HG02759 (cell line): ENCODE results near the gene PRSS36.
"Not testable (repeated sequence)": the region's sequence is repeated elsewhere in the genome, so short reads cannot be mapped to it uniquely, and the experiment has no call there.

ENCODE experiments used
- ATAC-seq: cut with Tn5 transposase; IDR thresholded peaks from one replicate; pipeline ENCODE4 v1.9.1; 2021; ENCODE audit warnings: mild to moderate bottlenecking, moderate library complexity; ENCODE audit not compliant: unreplicated experiment

PRSS36 gene

DNA sequence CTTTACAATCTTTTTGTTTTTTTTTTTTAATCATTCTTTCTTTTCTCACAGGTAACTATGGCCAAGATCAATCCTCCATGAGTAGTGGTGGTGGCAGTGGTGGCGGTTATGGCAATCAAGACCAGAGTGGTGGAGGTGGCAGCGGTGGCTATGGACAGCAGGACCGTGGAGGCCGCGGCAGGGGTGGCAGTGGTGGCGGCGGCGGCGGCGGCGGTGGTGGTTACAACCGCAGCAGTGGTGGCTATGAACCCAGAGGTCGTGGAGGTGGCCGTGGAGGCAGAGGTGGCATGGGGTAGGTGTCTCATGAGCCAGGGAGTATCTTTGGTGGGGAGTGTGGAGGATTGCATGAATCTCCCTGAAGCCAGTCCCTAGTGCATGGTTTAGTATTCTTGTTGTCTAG, 35.0 kb upstream of the PRSS36 start:
- no peak for ATAC-seq

DNA sequence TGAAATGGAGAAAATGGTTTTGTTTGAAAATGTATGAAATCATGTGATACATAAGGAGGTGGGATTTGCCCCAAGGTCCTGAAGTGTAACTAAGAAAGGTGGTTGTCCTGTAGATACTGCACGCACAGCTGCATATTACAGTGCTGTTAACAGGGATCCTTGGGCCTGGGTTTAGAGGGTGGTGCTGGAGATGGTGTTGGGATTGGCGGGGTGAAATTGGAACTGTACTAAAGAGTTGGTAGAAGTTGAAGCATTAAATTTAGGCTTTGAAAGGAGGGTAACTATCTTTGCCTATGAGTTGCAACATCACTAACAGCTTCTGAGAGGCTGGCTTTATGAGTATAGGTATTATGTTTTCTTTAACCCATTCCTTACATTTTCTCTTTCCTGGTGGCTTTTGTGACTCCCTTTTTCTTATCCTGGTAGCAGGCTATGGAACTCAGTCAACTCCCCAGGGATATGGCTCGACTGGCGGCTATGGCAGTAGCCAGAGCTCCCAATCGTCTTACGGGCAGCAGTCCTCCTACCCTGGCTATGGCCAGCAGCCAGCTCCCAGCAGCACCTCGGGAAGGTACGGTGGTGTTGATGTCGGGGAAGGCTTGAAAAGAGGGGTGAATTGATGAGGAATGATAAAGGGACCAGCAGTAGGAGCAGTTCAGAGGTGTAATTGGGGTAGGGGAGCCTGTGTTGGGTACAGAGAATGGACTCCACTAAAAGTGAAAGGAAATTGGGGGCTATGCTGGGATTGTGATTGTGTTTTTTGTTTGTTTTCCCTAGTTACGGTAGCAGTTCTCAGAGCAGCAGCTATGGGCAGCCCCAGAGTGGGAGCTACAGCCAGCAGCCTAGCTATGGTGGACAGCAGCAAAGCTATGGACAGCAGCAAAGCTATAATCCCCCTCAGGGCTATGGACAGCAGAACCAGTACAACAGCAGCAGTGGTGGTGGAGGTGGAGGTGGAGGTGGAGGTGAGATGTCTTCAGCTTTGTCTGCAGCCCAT, 33.9 kb upstream of the PRSS36 start:
- no peak for ATAC-seq

DNA sequence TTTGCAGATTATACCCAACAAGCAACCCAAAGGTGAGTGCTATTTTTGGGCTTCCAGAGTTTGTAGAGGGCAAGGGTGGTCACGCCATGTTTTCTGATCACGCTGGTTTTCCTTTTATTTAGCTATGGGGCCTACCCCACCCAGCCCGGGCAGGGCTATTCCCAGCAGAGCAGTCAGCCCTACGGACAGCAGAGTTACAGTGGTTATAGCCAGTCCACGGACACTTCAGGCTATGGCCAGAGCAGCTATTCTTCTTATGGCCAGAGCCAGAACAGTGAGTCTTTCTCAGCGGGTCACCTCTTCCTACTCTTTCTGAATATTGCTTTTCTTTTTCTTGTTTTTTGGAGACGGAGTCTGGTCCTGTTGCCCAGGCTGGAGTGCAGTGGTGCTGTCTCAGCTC, 32.5 kb upstream of the PRSS36 start:
- no peak for ATAC-seq

DNA sequence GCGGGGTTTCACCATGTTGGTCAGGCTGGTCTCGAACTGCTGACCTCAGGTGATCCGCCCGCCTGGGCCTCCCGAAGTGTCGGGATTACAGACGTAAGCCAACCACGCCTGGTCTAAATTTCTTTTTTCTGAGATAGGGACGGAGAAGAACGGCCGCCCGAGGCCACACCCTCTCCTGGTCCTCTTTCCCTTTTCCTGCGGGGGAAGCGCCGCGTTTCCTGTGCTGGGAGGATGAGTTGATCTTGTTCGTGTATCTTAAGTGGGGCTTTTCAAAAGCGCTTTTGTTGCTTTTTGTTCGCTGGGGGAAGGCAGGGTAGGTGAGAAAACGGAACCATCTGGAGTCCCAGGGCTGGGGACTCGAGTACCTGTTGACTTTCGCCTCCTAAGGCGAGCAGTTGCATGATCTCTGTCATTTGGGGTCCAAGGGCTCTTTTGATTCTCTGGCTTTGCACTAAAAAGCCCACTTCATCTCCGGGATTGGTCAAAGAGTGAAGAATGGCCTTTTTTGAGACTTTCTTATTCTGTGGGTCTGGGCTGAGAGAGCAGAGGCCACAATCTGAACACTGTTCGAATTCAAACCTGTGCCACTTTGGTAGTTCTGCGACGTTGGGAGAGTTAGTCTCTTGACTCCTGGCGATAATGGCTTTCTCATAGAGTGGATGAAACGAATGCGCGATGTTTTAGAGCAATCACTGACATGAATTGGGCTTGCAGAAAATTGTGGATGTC, 31.4 kb upstream of the PRSS36 start:
- ATAC-seq = no peak

DNA sequence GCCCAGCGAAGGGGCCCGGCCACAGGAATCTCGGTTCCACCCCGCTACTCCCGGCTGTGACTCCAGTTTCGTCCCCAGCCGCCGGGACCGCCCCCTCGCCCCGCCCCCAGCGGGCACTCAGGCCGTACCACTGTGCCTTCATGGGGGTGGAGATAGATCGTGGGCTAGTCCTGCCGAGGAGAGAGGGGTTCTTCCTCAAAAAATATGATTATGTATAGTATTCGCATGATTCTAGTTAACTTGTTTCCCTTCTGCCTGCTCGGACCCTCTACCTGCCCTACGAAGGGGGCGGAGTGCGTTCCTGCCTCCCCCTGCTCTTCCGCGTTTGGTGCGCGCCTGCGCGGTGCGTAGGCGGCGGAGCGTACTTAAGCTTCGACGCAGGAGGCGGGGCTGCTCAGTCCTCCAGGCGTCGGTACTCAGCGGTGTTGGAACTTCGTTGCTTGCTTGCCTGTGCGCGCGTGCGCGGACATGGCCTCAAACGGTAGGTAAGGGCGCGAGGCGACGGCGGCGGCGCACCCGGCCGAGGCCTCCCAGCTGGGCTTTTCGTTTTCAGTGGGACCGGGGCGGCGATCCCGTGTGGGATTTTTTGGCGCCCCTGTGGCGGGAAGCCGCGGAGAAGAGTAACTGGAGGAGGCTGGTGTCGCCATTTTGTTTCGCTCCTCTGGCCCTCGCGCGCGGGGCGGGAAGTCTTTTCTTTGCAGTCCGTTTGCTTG, 30.0 kb upstream of the PRSS36 start, which contains the start of gene FUS:
TSS of gene FUS (plus strand) at position 393 of the 713 bp plus-strand sequence. CDS start at position 469, 76 bp downstream.
- peak; percentile 57 for ATAC-seq

DNA sequence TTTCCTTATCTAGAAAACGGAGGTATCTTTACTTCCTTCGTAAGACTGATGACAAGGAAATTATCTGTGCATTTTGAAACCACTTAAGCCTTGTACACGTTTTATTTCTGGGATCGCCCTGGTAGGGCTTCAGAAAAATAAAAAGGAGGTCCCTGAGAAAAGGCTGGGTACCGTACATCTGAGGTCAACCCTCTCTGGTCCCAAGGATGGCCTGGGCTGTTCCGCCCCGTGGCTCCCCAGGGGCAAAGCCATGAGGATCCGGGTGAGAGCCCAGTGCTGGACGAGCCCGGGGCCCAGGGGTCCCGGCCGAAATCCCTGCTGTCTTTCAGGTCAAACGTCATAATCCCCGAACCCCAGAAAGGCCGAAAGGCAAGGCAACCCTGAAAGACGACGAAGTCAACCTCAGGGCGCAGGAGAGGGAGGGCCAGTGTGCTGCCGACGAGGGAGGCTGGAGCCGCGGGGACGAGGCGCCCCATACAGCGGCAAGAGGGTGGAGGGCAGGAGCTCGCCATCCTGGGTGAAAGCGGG, 29.4 kb upstream of the PRSS36 start:
- ATAC-seq = peak; percentile 1

DNA sequence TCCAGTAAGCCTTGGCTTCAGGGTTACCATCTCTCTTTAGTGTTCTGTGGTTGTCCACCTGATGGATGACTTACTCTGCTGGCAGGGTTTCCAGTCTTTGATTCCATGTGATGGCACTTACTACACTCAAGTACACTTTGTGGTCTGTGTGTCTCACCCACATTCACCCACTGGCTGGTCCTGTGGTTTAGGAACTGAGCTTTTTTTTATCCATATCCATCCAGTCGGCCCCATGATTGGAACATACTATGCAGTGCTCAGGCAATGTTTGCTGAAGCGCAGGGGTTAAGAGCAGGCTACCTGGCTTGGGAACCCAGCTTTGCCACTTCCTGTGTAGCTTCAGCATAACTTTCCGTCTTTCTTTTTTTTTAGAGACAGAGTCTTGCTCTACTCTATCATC, 27.3 kb upstream of the PRSS36 start:
- ATAC-seq = no peak

DNA sequence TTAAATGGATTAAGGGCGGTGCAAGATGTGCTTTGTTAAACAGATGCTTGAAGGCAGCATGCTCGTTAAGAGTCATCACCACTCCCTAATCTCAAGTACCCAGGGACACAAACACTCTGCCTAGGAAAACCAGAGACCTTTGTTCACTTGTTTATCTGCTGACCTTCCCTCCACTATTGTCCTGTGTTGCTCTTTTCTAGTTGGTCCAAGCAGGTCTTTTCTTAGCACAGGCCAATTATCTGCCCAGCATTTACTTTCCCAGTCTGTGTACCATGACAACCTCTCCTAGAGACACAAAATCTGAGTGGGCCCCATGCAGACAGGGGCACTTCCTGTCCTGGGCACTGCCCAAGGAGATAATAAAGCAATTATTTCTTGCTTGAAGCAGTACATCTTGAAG, 20.2 kb upstream of the PRSS36 start:
- ATAC-seq = not testable (repeated sequence)

DNA sequence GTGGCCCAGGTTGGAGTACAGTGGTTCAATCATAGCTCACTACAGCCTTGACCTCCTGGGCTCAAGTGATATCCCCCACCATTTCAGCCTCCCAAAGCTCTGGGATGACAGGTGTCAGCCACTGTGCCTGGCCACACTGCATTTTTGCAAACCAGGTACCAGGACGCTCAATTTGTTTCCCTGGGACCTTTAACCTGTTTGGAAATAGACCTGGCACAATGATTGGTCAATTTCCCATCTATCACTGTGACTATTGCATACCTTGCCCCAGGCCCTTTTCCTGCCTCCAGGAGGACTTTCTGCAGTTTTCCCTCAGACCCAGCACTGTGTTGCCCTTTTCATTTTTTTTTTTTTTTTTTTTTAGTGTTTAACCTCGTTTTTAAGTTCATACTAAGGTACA, 19.0 kb upstream of the PRSS36 start:
- no peak for ATAC-seq

DNA sequence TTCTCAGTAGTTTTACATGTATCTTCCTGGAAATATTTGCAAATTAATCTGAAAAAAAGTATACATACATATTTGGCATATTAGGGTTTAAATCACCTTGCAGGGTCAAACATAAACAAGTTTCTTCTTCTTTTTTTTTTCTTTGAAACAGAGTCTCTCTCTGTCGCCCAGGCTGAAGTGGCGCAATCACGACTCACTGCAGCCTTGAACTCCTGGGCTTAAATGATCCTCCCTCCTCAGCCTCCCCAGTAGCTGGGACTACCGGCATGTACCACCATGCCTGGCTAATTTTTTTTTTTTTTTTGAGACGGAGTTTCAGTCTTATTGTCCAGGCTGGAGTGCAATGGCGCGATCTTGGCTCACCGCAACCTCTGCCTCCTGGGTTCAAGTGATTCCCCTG, 17.4 kb upstream of the PRSS36 start:
- no peak for ATAC-seq

DNA sequence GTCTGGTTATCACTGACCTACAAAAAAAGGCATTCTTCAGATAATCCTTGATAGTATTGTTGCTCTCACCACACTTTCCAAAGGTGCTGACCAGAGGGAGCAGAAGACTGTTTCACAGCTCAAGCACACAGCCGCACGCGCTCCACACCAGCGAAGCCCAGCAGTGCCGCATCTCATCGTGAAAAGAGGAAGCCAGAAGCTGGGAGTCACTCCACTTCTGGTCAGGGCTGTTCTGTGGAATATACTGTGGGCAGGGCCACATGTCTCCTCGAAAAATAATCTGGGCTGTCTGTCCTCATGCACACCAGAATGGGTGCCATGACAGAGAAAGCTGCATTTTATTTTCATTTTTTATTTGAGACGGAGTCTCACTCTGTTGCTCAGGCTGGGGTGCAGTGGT, 7.3 kb upstream of the PRSS36 start:
- ATAC-seq = no peak

DNA sequence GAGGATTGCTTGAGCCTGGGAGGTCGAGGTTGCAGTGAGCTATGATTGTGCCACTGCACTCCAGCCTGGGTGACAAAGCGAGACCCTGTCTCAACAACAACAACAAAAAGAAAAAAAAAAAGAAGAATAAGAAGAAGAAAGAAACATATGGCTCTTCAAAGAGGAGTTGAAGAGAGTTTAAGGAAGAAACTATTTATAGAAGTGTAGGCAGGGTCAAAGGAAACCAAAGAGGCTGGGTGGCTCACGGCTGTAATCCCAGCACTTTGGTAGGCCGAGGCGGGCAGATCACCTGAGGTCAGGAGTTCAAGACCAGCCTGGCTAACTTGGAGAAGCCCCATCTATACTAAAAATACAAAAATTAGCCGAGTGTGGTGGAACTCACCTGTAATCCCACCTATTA, 1.1 kb upstream of the PRSS36 start:
- ATAC-seq = not testable (repeated sequence)

DNA sequence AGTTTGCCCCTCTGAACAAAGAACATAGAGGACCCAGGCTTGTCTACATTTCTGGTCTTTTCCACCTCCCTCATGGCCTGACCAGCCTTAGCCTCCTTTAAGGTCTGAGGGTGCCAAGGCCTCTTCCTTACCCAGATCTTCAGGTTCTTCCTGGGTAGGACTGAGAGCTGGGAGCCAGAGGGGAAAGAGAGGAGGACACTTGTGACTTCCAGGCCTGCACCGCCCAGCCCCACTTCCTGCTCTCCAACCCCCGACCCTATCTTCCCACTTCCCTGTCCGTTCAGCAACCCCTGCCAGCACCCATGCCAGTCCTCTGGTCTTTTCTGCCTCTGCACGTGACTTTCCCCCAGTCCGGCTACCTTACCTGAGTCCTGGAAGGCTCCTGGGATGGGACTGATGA, 534 bp downstream of the PRSS36 start:
- ATAC-seq = no peak

DNA sequence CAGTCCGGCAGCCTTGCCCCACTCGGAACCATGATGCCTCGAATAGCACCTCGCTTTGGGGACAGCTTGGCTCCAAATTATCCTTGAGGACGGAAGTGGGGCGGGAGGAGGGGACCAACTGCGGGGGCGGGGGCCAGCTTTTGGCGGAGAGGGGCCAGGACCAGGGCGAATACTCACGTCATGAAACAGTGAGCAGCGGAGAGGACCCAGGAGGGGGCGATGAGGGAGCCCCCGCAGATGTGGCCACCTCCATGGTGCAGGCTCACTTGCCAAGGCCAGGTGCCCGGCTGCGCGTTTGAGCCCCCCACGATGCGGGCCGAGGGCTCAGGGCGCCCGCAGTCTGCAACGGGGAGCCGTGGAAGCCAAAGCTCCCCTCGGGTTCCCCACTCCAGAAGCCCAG, 970 bp downstream of the PRSS36 start:
- ATAC-seq = no peak

DNA sequence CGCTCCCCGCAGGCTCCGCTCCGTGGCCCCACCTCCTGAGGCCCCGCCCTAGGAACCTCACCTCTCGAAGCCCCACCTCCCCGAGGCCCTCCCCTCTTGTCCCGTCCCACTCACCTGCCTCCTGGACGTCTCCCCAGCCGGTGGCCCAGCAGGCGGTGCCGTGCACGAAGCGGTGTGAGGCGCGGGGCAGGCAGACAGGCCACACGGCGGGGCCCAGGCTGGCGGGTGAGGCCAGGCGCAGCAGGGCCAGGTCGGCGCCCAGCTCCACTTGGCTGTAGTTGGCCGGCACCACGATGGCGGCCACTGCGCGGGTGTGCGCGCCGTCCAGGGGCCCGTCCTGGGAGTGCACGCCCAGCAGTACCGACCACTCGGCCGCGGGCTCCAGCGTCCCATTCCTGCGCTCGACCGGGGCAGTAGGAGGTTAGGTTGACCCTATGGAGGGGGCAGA, 1.6 kb downstream of the PRSS36 start:
- no peak for ATAC-seq

DNA sequence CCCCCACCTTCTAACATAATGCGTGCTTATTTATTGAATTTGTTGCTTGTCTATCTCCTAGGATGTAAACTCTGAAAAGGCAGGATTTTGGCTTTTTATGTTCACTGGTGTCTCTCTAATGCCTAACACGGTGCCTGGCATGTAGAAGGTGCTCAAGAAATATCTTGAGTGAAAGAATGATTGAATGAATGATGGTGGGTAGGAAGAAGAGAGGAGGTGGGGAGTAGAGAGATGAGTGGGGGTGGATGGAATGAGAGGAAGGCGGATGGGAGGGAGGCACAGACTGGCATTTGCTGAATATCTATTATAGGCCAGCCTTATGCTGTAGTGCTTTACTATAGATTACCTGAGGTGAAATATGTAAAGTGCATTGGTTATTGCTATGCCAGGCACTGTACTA, 2.3 kb downstream of the PRSS36 start:
- ATAC-seq = no peak

DNA sequence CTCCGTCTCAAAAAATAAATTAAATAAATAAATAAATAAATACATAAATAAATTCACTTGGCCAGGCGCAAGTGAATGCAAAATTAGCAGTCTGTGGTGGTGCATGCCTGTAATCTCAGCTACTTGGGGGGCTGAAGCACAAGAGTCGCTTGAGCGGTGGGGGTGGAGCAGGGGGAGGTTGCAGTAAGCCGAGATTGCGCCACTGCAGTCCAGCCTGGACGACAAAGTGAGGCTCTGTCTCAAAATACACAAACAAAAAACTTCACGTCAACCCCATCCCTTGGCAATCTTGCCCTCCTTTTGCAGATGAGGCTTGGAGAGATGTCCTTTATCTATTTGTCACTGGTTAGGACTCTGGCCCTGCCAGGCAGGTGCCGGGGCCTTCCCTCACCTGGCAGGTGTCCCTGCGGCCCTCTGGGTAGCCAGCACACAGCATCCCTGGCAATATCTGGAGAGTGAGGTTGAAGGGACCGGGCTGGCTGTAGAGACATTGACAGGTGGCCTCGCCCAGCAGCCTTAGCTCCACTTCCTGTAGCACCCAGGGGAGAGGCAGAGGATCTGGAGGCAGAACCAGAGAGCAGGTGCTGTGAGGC, 4.4 kb downstream of the PRSS36 start:
- no peak for ATAC-seq

DNA sequence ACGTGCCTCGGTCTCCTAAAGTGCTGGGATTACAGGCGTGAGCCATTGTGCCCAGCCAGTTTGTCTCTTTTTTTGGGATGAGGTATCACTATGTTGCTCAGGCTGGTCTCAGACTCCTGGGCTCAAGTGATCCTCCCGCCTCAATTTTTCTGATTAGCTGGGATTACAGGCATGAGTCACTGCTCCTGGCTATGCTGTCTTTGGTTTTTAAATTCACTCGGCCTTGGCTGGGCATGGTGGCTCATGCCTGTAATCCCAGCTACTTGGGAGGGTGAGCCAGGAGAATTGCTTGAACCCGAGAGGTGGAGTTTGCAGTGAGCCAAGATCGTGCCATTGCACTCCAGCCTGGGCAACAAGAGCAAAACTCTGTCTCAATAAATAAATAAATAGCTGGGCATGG, 5.4 kb downstream of the PRSS36 start:
- not testable (repeated sequence) for ATAC-seq

DNA sequence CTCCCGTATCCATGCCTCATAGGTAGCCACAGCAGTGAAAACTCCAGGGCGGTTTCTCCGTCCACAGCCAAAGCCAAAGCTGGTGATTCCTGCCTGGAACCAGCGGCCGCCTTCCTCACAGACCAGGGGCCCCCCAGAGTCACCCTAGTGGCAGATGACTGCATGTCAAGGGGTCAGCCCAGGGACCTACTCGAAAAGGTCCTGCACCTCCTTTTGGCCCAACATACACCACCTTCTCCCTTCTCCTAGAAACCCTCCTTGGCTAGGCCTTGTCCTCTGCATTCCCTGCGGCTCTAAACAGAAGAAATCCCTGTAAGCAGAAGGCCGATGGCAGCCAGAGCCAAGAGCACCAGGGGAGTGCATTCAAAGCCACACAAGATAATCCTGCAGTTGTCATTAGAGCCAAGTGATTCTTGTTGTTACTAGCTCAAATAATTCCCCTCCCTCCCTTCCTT, 6.1 kb downstream of the PRSS36 start:
- no peak for ATAC-seq

DNA sequence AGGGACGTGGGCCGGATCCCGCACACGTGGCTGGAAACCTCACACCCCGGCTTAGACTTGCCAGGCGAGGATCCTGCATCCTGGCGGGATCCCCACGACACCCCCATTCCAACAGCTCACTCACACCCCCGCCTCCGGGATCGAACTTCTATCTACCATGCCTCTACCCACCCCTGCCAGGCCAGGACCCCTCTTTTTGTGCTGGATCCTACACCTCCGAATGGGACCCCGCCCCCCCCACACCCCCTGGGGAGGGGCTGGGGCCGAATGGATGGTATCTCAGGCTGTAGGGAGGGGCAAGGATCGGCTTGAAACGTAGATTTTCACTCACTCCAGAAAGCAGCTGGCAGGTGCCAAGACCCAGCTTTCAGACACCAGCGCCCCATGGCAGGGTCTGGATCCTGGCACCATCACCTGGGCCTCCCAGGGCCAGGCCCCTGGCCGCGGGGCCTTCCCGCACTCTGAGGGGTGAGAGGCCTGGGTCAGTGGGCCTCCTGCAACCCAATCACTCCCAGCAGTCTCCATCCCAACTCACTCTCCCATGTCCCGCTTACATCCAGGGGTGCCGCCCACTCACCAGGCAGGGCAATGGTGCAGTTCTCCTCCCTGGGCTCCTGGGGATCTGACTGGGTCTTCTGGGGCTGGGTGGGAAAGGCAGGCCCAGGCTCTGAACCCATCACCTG, 6.7 kb downstream of the PRSS36 start:
- no peak for ATAC-seq
